Neuron (in vitro differentiated cells): Measurements from ENCODE around the gene AFF3.

ENCODE experiments used
- H2AFZ ChIP-seq: one replicate; pipeline ENCODE4 v1.6.1; 2013; ENCODE audit warnings: low read depth, mild to moderate bottlenecking, inconsistent platforms, low read length, moderate library complexity
- H3K27me3 ChIP-seq: one replicate; pipeline ENCODE4 v1.6.1; 2013; ENCODE audit warnings: low read length; ENCODE audit not compliant: insufficient read depth
- H3K36me3 ChIP-seq: one replicate; pipeline ENCODE4 v1.6.1; 2013; ENCODE audit warnings: low read length; ENCODE audit not compliant: insufficient read depth
- H3K4me1 ChIP-seq: one replicate; pipeline ENCODE4 v1.6.1; 2013; ENCODE audit warnings: low read length; ENCODE audit not compliant: insufficient read depth
- H3K4me3 ChIP-seq: 2 replicates; pipeline ENCODE4 v1.5.1; 2013; ENCODE audit warnings: mild to moderate bottlenecking, low read length, moderate library complexity
- H3K9me3 ChIP-seq: one replicate; pipeline ENCODE4 v1.6.1; 2013; ENCODE audit warnings: low read length

AFF3 gene

GRCh38 chr2:99922664-99923063 is 219.7 kb downstream of the AFF3 start:
- H3K36me3 ChIP-seq = no peaks in the 10 kb centered on the region
- no peaks in the 10 kb centered on the region for H3K27me3 ChIP-seq
- no peak overlapping the region for H3K4me3 ChIP-seq
- H3K9me3 ChIP-seq = no peaks in the 10 kb centered on the region
- no peak overlapping the region for H2AFZ ChIP-seq
- no peaks in the 10 kb centered on the region for H3K4me1 ChIP-seq

GRCh38 chr2:99921903-99922302 is 220.5 kb downstream of the AFF3 start:
- Histone ChIP-seq H3K4me1 (no peaks in the 10 kb centered on the region), H3K9me3 (no peaks in the 10 kb centered on the region), H3K4me3 (no peak overlapping the region), H3K27me3 (no peaks in the 10 kb centered on the region), H3K36me3 (no peaks in the 10 kb centered on the region), H2AFZ (no peak overlapping the region)

- no peaks in the 10 kb centered on the region for H3K27me3 ChIP-seq
- no peaks in the 10 kb centered on the region for H3K9me3 ChIP-seq
- no peak overlapping the region for H2AFZ ChIP-seq
- H3K36me3 ChIP-seq = no peaks in the 10 kb centered on the region
- H3K4me3 ChIP-seq = no peak overlapping the region
- H3K4me1 ChIP-seq = no peaks in the 10 kb centered on the region
Observed at GRCh38 chr2:99918389-99918788, 224.0 kb downstream of the AFF3 start.

GRCh38 chr2:99915108-99915675 is 227.2 kb downstream of the AFF3 start:
- Histone ChIP-seq H3K27me3 (no peaks in the 10 kb centered on the region), H2AFZ (no peak overlapping the region), H3K4me1 (no peaks in the 10 kb centered on the region), H3K4me3 (no peak overlapping the region), H3K36me3 (no peaks in the 10 kb centered on the region), H3K9me3 (no peaks in the 10 kb centered on the region)

GRCh38 chr2:99911736-99912135 is 230.7 kb downstream of the AFF3 start:
- H3K36me3 ChIP-seq = no peaks in the 10 kb centered on the region
- no peak overlapping the region for H3K4me3 ChIP-seq
- no peaks in the 10 kb centered on the region for H3K4me1 ChIP-seq
- H3K27me3 ChIP-seq = no peaks in the 10 kb centered on the region
- no peaks in the 10 kb centered on the region for H3K9me3 ChIP-seq
- H2AFZ ChIP-seq = no peak overlapping the region

GRCh38 chr2:99910902-99911301 is 231.5 kb downstream of the AFF3 start:
- H3K36me3 ChIP-seq = no peaks in the 10 kb centered on the region
- H3K27me3 ChIP-seq = no peaks in the 10 kb centered on the region
- no peak overlapping the region for H2AFZ ChIP-seq
- no peaks in the 10 kb centered on the region for H3K4me1 ChIP-seq
- H3K9me3 ChIP-seq = no peaks in the 10 kb centered on the region
- H3K4me3 ChIP-seq = no peak overlapping the region

- Histone ChIP-seq H3K4me3 (no peak overlapping the region), H3K4me1 (no peaks in the 10 kb centered on the region), H3K9me3 (no peaks in the 10 kb centered on the region), H3K27me3 (no peaks in the 10 kb centered on the region), H2AFZ (no peak overlapping the region), H3K36me3 (no peaks in the 10 kb centered on the region)
Observed at GRCh38 chr2:99905636-99906035, 236.8 kb downstream of the AFF3 start.

GRCh38 chr2:99905025-99905424 is 237.4 kb downstream of the AFF3 start:
- Histone ChIP-seq H3K4me3 (no peak overlapping the region), H3K27me3 (no peaks in the 10 kb centered on the region), H3K36me3 (no peaks in the 10 kb centered on the region), H2AFZ (no peak overlapping the region), H3K9me3 (no peaks in the 10 kb centered on the region), H3K4me1 (no peaks in the 10 kb centered on the region)

- H2AFZ ChIP-seq = no peak overlapping the region
- H3K27me3 ChIP-seq = no peaks in the 10 kb centered on the region
- H3K36me3 ChIP-seq = no peaks in the 10 kb centered on the region
- H3K4me1 ChIP-seq = no peaks in the 10 kb centered on the region
- H3K4me3 ChIP-seq = no peak overlapping the region
- no peaks in the 10 kb centered on the region for H3K9me3 ChIP-seq
Observed at GRCh38 chr2:99903981-99904380, 238.4 kb downstream of the AFF3 start.

GRCh38 chr2:99900556-99900955 is 241.8 kb downstream of the AFF3 start:
- H3K9me3 ChIP-seq = no peaks in the 10 kb centered on the region
- H3K4me3 ChIP-seq = no peak overlapping the region
- no peaks in the 10 kb centered on the region for H3K27me3 ChIP-seq
- no peak overlapping the region for H2AFZ ChIP-seq
- H3K36me3 ChIP-seq = no peaks in the 10 kb centered on the region
- H3K4me1 ChIP-seq = no peaks in the 10 kb centered on the region

GRCh38 chr2:99899882-99900281 is 242.5 kb downstream of the AFF3 start:
- H3K9me3 ChIP-seq = no peaks in the 10 kb centered on the region
- H2AFZ ChIP-seq = no peak overlapping the region
- no peaks in the 10 kb centered on the region for H3K4me1 ChIP-seq
- no peaks in the 10 kb centered on the region for H3K36me3 ChIP-seq
- H3K4me3 ChIP-seq = no peak overlapping the region
- no peaks in the 10 kb centered on the region for H3K27me3 ChIP-seq

GRCh38 chr2:99899058-99899855 is 243.1 kb downstream of the AFF3 start:
- Histone ChIP-seq H3K4me1 (no peaks in the 10 kb centered on the region), H3K4me3 (no peak overlapping the region), H3K27me3 (no peaks in the 10 kb centered on the region), H2AFZ (no peak overlapping the region), H3K36me3 (no peaks in the 10 kb centered on the region), H3K9me3 (no peaks in the 10 kb centered on the region)

- Histone ChIP-seq H3K36me3 (no peaks in the 10 kb centered on the region), H3K27me3 (no peaks in the 10 kb centered on the region), H3K4me1 (no peaks in the 10 kb centered on the region), H3K9me3 (no peaks in the 10 kb centered on the region), H2AFZ (no peak overlapping the region), H3K4me3 (no peak overlapping the region)
Observed at GRCh38 chr2:99898336-99899048, 243.9 kb downstream of the AFF3 start.
